ENCODE data around the gene ASTN1. TPM values are rescaled to one million over a fixed set of nuclear protein-coding genes. Genes with fewer than 3 reads are reported as not detected.

ASTN1 gene
- polyA plus RNA-seq, 1 experiment, result 0.09 TPM

- TF ChIP-seq CTCF (IDR thresholded peaks at IDR 0.05; ENCODE audit: low read depth, low read length), result peak; percentile 36; the same call in 1 of the 2 replicates
These were observed 320.9 kb downstream of the ASTN1 start for GRCh38 chr1:176843352-176844297.

GRCh38 chr1:176841238-176841637 is 323.3 kb downstream of the ASTN1 start:
- Histone ChIP-seq H3K27ac (ENCODE audit: low read depth, low read length) (no peak overlapping the region), H3K4me3 (ENCODE audit: low read depth, low read length) (no peak overlapping the region), H3K27me3 (ENCODE audit: control insufficient read depth, insufficient read depth, low read length) (no peaks in the 10 kb centered on the region), H3K9me3 (ENCODE audit: control insufficient read depth, insufficient read depth, low read length) (no peaks in the 10 kb centered on the region)
- TF ChIP-seq CTCF (IDR thresholded peaks at IDR 0.05; ENCODE audit: low read depth, low read length), result no peak
- ChIA-PET POLR2A (no interaction called here), CTCF (no interaction called here)
- DNase-seq (ENCODE audit: low read depth, low spot score), result no peak

More at GRCh38 chr1:176843352-176844297, 320.9 kb downstream of the ASTN1 start:
- ChIA-PET POLR2A (no interaction called here), CTCF (interaction anchor here (0.7 to 3.1 kb wide), 5 partner anchors 76 to 1692 kb away, joined by 3 to 11 read pairs (median 3); no protein-coding TSS in a partner anchor)
- Histone ChIP-seq H3K27me3 (ENCODE audit: control insufficient read depth, insufficient read depth, low read length) (no peaks in the 10 kb centered on the region), H3K27ac (ENCODE audit: low read depth, low read length) (no peak overlapping the region), H3K9me3 (ENCODE audit: control insufficient read depth, insufficient read depth, low read length) (no peaks in the 10 kb centered on the region), H3K4me3 (ENCODE audit: low read depth, low read length) (no peak overlapping the region)
- peak; percentile 0 for DNase-seq (ENCODE audit: low read depth, low spot score)

GRCh38 chr1:176839216-176839615 is 325.3 kb downstream of the ASTN1 start:
- no peak overlapping the region for H3K4me3 ChIP-seq (ENCODE audit: low read depth, low read length)
- ChIA-PET CTCF (no interaction called here), POLR2A (no interaction called here)
- H3K27ac ChIP-seq (ENCODE audit: low read depth, low read length), result no peak overlapping the region
- H3K27me3 ChIP-seq (ENCODE audit: control insufficient read depth, insufficient read depth, low read length), result no peaks in the 10 kb centered on the region
- TF ChIP-seq CTCF (IDR thresholded peaks at IDR 0.05; ENCODE audit: low read depth, low read length), result no peak
- DNase-seq (ENCODE audit: low read depth, low spot score), result no peak
- no peaks in the 10 kb centered on the region for H3K9me3 ChIP-seq (ENCODE audit: control insufficient read depth, insufficient read depth, low read length)

- DNase-seq (ENCODE audit: low read depth, low spot score), result no peak
- Histone ChIP-seq H3K9me3 (ENCODE audit: control insufficient read depth, insufficient read depth, low read length) (no peaks in the 10 kb centered on the region), H3K27me3 (ENCODE audit: control insufficient read depth, insufficient read depth, low read length) (no peaks in the 10 kb centered on the region), H3K27ac (ENCODE audit: low read depth, low read length) (no peak overlapping the region), H3K4me3 (ENCODE audit: low read depth, low read length) (no peak overlapping the region)
- ChIA-PET POLR2A (no interaction called here), CTCF (no interaction called here)
- TF ChIP-seq CTCF (IDR thresholded peaks at IDR 0.05; ENCODE audit: low read depth, low read length), result no peak
These were observed 326.1 kb downstream of the ASTN1 start for GRCh38 chr1:176838276-176838995.

GRCh38 chr1:176837708-176838107 is 326.8 kb downstream of the ASTN1 start:
- no peak for TF ChIP-seq CTCF (IDR thresholded peaks at IDR 0.05; ENCODE audit: low read depth, low read length)
- no peak overlapping the region for H3K4me3 ChIP-seq (ENCODE audit: low read depth, low read length)
- ChIA-PET POLR2A (no interaction called here), CTCF (no interaction called here)
- H3K9me3 ChIP-seq (ENCODE audit: control insufficient read depth, insufficient read depth, low read length), result no peaks in the 10 kb centered on the region
- no peak for DNase-seq (ENCODE audit: low read depth, low spot score)
- no peak overlapping the region for H3K27ac ChIP-seq (ENCODE audit: low read depth, low read length)
- H3K27me3 ChIP-seq (ENCODE audit: control insufficient read depth, insufficient read depth, low read length), result no peaks in the 10 kb centered on the region

Measured in AG04450 (cell line).